PC-9 (cell line): ENCODE measurements around the gene ZC3HAV1.

Source experiments
- CTCF ChIP-seq: fragments of 200-600 bp; sonication (generic); conservative IDR thresholded peaks from 2 replicates; pipeline ENCODE4 v1.6.1; 2017; ENCODE audit warnings: mixed run types, antibody characterized with exemption, mild to moderate bottlenecking, moderate library complexity
- EZH2 ChIP-seq: fragments of 200-600 bp; sonication (generic); IDR thresholded peaks from 2 replicates; pipeline ENCODE4 v1.8.0; 2017; ENCODE audit warnings: antibody characterized with exemption, low read depth

- TF ChIP-seq EZH2 (no peak), CTCF (no peak)
These were observed at the start of gene ZC3HAV1 for GRCh38 chr7:139109188-139109982.
